Measurements from ENCODE around the gene CNTN3.

CNTN3 gene

GRCh38 chr3:74614107-74614967, at the start of gene CNTN3:
CNTN3 (minus strand) TSS chr3:74614659; CDS start chr3:74521112, 93,547 bp downstream.
- DNase-seq: no peak

GRCh38 chr3:74663178-74663577, 48.7 kb upstream of the CNTN3 start:
- no peak for DNase-seq

- no peak for DNase-seq
Measured at GRCh38 chr3:74661672-74662071, 47.2 kb upstream of the CNTN3 start.

- no peak for DNase-seq
Measured at GRCh38 chr3:74651885-74652284, 37.4 kb upstream of the CNTN3 start.

- DNase-seq: no peak
Measured at GRCh38 chr3:74651292-74651691, 36.8 kb upstream of the CNTN3 start.

GRCh38 chr3:74648107-74648506, 33.6 kb upstream of the CNTN3 start:
- no peak for DNase-seq

GRCh38 chr3:74646094-74646493, 31.6 kb upstream of the CNTN3 start:
- no peak for DNase-seq

- DNase-seq: no peak
Measured at GRCh38 chr3:74643636-74644035, 29.2 kb upstream of the CNTN3 start.

- no peak for DNase-seq
Measured at GRCh38 chr3:74642876-74643275, 28.4 kb upstream of the CNTN3 start.

- no peak for DNase-seq
Measured at GRCh38 chr3:74640211-74640610, 25.8 kb upstream of the CNTN3 start.

GRCh38 chr3:74639681-74640080, 25.2 kb upstream of the CNTN3 start:
- no peak for DNase-seq

- no peak for DNase-seq
Measured at GRCh38 chr3:74636981-74637380, 22.5 kb upstream of the CNTN3 start.

GRCh38 chr3:74633021-74633420, 18.6 kb upstream of the CNTN3 start:
- no peak for DNase-seq

- no peak for DNase-seq
Measured at GRCh38 chr3:74631351-74632140, 17.1 kb upstream of the CNTN3 start.

- no peak for DNase-seq
Measured at GRCh38 chr3:74630602-74631001, 16.1 kb upstream of the CNTN3 start.

GRCh38 chr3:74626011-74626410, 11.6 kb upstream of the CNTN3 start:
- DNase-seq: no peak

GRCh38 chr3:74624301-74624700, 9.8 kb upstream of the CNTN3 start:
- no peak for DNase-seq

GRCh38 chr3:74623261-74623836, 8.9 kb upstream of the CNTN3 start:
- DNase-seq: no peak

- no peak for DNase-seq
Measured at GRCh38 chr3:74621581-74621980, 7.1 kb upstream of the CNTN3 start.

GRCh38 chr3:74617776-74618175, 3.3 kb upstream of the CNTN3 start:
- no peak for DNase-seq

GRCh38 chr3:74613521-74614106, 845 bp downstream of the CNTN3 start:
- no peak for DNase-seq

- no peak for DNase-seq
Measured at GRCh38 chr3:74613060-74613459, 1.4 kb downstream of the CNTN3 start.

- DNase-seq: no peak
Measured at GRCh38 chr3:74611206-74611605, 3.3 kb downstream of the CNTN3 start.
